Cardiac fibroblast (primary cell): ENCODE results near the gene ABLIM1.

Experiments used
- DNase-seq, 2 donors: peaks; one replicate each; pipeline versions ENCODE4 v3.0.0 to v3.0.0-alpha.2; 2010; ENCODE audit warnings: low read depth in 2 of 2
- H3K4me3 ChIP-seq, 2 donors: replicated peaks in 1 of 2; 1 replicate in 1 of 2; 2 replicates in 1 of 2; pipeline ENCODE4 v1.5.1; 2011; ENCODE audit warnings: low read depth in 2 of 2, low read length in 2 of 2, mild to moderate bottlenecking in 2 of 2, moderate library complexity in 1 of 2
- TF ChIP-seq, protein P1 (sequence below): IDR thresholded peaks from one replicate; pipeline ENCODE4 v1.5.1; 2011; ENCODE audit warnings: low read depth, mild to moderate bottlenecking, low read length, inconsistent platforms

The ABLIM1 gene

DNA sequence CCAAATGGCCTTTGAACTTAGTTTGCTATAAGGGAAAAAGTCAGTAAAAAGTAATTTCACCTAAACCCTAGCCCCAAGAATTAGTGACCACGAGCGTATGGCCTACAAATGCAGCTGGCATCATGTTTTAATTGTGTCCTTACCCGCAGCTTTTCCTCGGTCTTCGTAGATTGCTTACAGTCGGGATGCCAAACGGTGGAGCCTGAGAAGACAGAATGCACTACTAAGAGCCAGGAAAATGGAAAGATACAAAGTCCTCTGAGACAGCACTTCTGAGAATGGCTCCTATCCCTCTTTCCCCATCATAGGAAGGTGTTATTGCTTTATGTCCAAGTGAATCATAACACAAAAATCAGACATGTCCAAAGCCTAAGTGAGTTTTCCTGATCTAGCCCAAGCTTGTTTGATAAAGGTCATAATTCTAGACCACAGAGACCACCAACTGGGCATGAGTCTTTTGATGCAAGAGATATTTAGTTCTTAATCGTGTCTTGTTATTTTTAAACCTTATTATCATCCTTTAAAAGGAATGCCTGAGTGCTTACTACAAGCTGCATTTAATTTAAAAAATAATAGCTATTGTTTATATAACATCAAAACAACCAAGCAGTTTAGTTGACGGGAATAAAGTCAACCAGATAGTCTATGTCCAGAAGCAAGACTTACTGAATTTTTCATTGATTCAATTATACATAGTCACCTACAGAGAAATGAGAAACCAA lies 170.1 kb downstream of the ABLIM1 start:
- DNase-seq: no peak
- TF ChIP-seq, protein P1, sequence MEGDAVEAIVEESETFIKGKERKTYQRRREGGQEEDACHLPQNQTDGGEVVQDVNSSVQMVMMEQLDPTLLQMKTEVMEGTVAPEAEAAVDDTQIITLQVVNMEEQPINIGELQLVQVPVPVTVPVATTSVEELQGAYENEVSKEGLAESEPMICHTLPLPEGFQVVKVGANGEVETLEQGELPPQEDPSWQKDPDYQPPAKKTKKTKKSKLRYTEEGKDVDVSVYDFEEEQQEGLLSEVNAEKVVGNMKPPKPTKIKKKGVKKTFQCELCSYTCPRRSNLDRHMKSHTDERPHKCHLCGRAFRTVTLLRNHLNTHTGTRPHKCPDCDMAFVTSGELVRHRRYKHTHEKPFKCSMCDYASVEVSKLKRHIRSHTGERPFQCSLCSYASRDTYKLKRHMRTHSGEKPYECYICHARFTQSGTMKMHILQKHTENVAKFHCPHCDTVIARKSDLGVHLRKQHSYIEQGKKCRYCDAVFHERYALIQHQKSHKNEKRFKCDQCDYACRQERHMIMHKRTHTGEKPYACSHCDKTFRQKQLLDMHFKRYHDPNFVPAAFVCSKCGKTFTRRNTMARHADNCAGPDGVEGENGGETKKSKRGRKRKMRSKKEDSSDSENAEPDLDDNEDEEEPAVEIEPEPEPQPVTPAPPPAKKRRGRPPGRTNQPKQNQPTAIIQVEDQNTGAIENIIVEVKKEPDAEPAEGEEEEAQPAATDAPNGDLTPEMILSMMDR: no peak
- H3K4me3 ChIP-seq: no peak overlapping the region

DNA sequence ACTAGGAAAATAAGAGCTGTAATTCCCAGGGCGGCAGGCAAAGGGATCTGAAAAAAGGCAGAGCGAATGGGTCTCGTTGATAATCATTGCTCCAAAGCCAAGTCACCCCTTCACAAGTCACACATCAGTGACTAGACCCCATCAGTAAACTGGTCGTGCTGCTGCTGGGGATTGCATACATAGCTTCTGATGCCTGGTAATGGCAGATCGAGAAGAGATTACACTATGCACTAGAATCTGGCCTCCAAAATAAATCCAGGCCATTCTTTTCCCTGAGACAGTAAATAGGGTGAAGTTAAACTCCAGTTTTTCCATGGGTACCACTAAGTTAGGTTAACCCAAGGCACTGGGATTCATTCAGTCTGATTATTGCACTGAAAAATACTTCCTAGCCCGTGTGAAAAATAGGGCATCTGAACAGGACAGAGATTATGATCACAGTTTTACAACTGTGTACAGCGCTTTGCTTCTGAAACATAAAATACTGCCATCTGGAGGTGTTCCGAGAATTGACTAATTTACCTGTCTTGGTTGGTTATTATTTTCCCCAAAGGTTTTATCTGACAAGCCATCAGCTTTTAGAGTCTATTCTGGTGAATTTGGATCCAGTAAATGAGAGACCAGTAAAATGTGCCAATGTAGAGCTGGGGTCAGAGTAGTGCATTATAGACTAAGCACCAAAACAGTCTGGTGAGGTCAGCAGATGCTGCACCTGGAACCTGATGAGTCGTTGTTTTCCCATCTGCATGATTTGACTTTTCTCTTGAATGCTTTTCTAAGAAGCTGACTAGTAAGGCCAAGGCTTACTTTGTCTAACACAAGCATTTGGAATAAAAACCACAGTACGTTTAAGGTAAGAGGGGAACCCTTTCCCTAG lies 170.9 kb downstream of the ABLIM1 start:
- peak in 1 of 2 donors; percentile 26 for DNase-seq
- TF ChIP-seq, protein P1: no peak
- no peak overlapping the region for H3K4me3 ChIP-seq

DNA sequence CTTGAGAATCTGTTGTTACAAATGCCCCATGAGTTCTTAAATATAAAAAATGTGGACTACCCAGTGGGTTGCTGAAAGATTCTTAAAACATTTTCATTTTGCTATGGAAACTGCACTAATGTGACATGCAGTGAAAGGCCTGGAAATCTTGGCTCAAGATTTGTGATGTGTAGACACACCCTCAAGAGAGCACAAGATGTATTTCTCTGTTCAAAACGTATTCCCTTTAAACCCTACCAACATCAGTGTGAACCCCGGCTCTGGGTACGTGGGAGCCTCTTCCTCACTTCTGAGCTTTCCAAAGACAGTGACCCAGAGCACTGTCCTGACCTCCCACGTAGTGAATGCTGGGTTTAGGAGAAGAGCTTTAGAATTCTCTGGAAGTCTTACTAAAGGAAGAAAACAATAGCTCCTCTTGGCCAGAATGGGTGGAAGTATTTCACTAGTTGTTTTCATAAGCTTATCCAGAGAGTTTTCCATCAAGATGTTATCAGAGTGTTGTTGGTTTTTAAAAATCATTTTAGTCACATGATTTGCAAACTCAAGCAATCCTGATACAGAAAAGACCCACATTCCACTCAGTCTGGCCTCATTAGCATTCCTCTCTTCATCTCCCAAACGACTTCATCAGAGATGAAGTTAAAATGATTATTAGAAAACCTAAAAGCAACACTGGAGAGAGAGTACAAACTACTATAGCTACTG lies 172.2 kb downstream of the ABLIM1 start:
- no peak overlapping the region for H3K4me3 ChIP-seq
- TF ChIP-seq, protein P1: no peak
- no peak for DNase-seq

DNA sequence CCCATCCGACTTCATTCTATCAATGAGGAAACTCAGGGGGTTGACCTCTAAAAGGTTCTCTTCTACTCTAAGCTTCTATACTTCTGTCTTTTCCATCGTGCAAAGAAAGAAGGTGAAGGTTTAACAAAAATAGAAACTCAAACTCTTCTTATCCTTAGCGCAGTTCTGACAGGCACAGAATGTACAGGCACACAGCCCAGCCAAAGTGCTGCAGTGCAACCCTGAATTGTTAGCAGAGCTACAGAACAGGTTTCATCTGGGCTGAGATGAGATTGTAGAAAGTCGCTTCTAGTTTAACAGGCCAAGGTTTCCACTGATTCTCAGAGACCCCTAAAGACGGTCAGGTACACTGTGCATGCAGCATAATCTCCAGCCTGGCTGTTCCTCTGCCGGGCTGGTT lies 174.5 kb downstream of the ABLIM1 start:
- TF ChIP-seq, protein P1: no peak
- no peak overlapping the region for H3K4me3 ChIP-seq
- DNase-seq: no peak

DNA sequence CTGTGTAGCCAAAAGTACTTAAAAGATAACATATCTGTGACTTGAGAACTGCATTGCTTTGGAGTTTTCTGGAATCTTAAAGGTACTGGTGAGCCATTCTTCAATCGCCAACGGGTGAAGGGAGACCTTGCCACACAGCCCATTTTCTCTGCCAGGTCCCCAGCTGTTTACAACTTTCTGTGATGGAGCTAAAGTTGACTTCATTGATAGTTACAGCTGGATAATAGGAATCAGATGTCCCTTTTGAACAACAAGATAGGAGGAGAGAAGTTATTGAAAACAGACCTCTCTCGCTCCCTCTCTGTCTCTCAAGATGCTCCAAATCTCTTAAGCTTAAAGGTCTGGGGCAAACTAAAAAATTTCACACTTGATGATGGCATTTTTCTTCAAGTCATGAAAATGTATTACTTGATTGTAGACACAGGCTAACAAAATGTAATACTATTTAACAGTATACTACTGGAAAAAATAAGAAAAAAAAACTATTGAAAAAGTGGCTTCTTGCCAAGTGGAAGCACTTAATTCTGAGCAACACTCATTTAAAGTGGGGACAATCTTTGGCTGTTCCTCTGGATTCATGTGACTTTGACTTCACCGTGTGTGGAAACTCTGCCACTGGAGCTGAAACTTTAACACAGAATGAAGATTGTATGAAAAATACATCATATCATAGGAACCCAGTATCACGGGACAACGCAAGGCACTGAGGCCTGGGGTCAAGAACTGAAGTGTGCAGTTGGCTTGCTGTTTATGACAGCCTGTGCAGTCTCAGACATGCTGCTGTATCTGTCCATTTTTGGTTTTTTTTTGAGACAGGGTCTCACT lies 175.4 kb downstream of the ABLIM1 start:
- TF ChIP-seq, protein P1: no peak
- DNase-seq: no peak
- H3K4me3 ChIP-seq: no peak overlapping the region

DNA sequence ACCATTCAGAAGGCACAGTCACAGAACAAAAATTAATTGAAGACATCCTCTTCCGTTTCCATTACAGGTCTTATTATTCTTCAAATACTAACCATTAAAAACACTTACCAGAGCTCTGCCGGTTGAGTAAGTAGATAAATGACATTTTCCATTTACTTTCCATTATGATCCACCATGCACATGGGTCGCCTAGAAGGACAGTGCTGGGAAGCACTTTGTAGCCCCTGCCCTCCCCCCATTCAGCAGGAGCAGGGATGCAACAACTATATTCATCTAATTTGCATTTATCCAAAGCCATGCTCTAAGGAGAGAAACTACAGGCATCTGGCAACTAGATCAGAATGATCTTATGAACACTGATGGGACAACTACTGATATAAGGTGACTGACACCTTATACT lies 177.0 kb downstream of the ABLIM1 start:
- H3K4me3 ChIP-seq: no peak overlapping the region
- TF ChIP-seq, protein P1: no peak
- no peak for DNase-seq
